ENCODE measurements around the gene SLC2A4. TPM values are rescaled to one million over a fixed set of nuclear protein-coding genes. Genes with fewer than 3 reads are reported as not detected.
A peak's percentile ranks its signal among the peaks of the same experiment; 100 is the strongest.

The SLC2A4 gene
- total and polyA plus RNA-seq, 2 experiments from 2014 or later: 6.3 to 13.6 TPM

- Mint-ChIP-seq H3K36me3 (ENCODE audit: low read depth) (peaks cover 54% of the 10 kb centered on the region), H3K4me3 (peak overlapping the region; percentile 87), H3K9me3 (peaks cover 3% of the 10 kb centered on the region), H3K27ac (peak overlapping the region; percentile 98), H3K4me1 (peaks cover 38% of the 10 kb centered on the region), H3K27me3 (ENCODE audit: insufficient read depth, low read depth, poor library complexity) (peaks cover 35% of the 10 kb centered on the region)
- ATAC-seq (no peak), DNase-seq (ENCODE audit: low spot score) (no peak)
- Histone ChIP-seq H3F3A (replicated peaks; ENCODE audit: low read depth) (peaks cover 42% of the 10 kb centered on the region), H3K4me2 (peak overlapping the region; percentile 92), H4K20me1 (replicated peaks; ENCODE audit: insufficient read depth) (peaks cover 17% of the 10 kb centered on the region), H3K79me2 (replicated peaks; ENCODE audit: insufficient read depth) (peaks cover 49% of the 10 kb centered on the region), H2AFZ (no peak overlapping the region), H3K27ac (ENCODE audit: low read depth) (peak overlapping the region; percentile 88; the same call in 1 of the 2 replicates), H3K4me3 (peak overlapping the region; percentile 99), H3K4me1 (ENCODE audit: insufficient read depth) (peaks cover 18% of the 10 kb centered on the region), H3K9me2 (ENCODE audit: insufficient read depth) (no peaks in the 10 kb centered on the region), H3K36me3 (ENCODE audit: insufficient read depth) (peaks cover 17% of the 10 kb centered on the region), H3K27me3 (ENCODE audit: insufficient read depth) (no peaks in the 10 kb centered on the region)
- TF ChIP-seq NANOG (IDR thresholded peaks at IDR 0.05; ENCODE audit: borderline replicate concordance): no peak
- TF ChIP-seq JUNB (IDR thresholded peaks at IDR 0.05; ENCODE audit: unreplicated experiment): no peak
- no peak for TF ChIP-seq REST (IDR thresholded peaks at IDR 0.05; ENCODE audit: unreplicated experiment)
- no peak for TF ChIP-seq CREB1 (CRISPR knock-in tag; IDR thresholded peaks at IDR 0.05; ENCODE audit: low read depth)
- TF ChIP-seq EZH2 (IDR thresholded peaks at IDR 0.05; ENCODE audit: low read depth, unreplicated experiment): no peak
- no peak for TF ChIP-seq ZNF114 (CRISPR knock-in tag; IDR thresholded peaks at IDR 0.05)
- no peak for TF ChIP-seq ZNF462 (CRISPR knock-in tag; IDR thresholded peaks at IDR 0.05)
- no peak for TF ChIP-seq ETS1 (IDR thresholded peaks at IDR 0.05)
- TF ChIP-seq EZH2phosphoT487 (IDR thresholded peaks at IDR 0.05; ENCODE audit: unreplicated experiment): no peak
- no peak for TF ChIP-seq CTCF (conservative IDR thresholded peaks at IDR 0.05; ENCODE audit: low read depth in 2 of 2)
- no peak for TF ChIP-seq ZNF331 (CRISPR knock-in tag; IDR thresholded peaks at IDR 0.05; ENCODE audit: low read depth)
- no peak for TF ChIP-seq POLR2AphosphoS5 (IDR thresholded peaks at IDR 0.05; ENCODE audit: low read depth)
- TF ChIP-seq STAT1 (IDR thresholded peaks at IDR 0.05; ENCODE audit: unreplicated experiment): no peak
Measured at GRCh38 chr17:7238420-7239090, 43.0 kb upstream of the SLC2A4 start.

Data from GM23338 (cell line).